Motor neuron (in vitro differentiated cells): ENCODE data around the gene PPP1CB. TPM values are rescaled to one million over a fixed set of nuclear protein-coding genes. Genes with fewer than 3 reads are reported as not detected.
A peak's percentile ranks its signal among the peaks of the same experiment; 100 is the strongest.

Experiments used
- ATAC-seq, 8 experiments: fragments of 200-7000 bp; cut with Tn5 transposase; replicated peaks in 6 of 8; 2 replicates each; pipeline ENCODE4 v1.8.0; 2021; ENCODE audit warnings: mild to moderate bottlenecking in 8 of 8, moderate library complexity in 8 of 8
- H3K27ac ChIP-seq, 2 donors: fragments of 250-450 bp; sonication (Bioruptor Pico); 2 replicates each; pipeline ENCODE4 v1.9.0; 2021; ENCODE audit warnings: antibody characterized with exemption in 2 of 2, mild to moderate bottlenecking in 2 of 2, moderate library complexity in 1 of 2
- H3K4me1 ChIP-seq, 2 donors: fragments of 250-450 bp; sonication (Bioruptor Pico); replicated peaks in 1 of 2; 2 replicates each; pipeline ENCODE4 v1.6.1; 2021; ENCODE audit warnings: antibody characterized with exemption in 2 of 2, mild to moderate bottlenecking in 2 of 2, moderate library complexity in 1 of 2
- H3K4me3 ChIP-seq, 5 donors: fragments of 250-450 bp; sonication (Bioruptor Pico); 2 replicates each; pipeline ENCODE4 v1.9.0; 2021; ENCODE audit warnings: antibody characterized with exemption in 5 of 5, mild to moderate bottlenecking in 5 of 5, moderate library complexity in 4 of 5
- WGBS, 10 experiments: fragments of 450-650 bp; shearing (Covaris generic); methylation state at CpG; one replicate each; pipeline ENCODE4 v1.0.0; 2022; 5-methylcytosine and 5-hydroxymethylcytosine counted together
- in situ Hi-C, 9 experiments: fragments of 400-800 bp; cut with MboI; loops; one replicate each; pipeline ENCODE4 v1.15.0; 2021; ENCODE audit warnings: low sequenced_read_pairs in 9 of 9, low pct_unique_long_range_greater_than_20kb in 2 of 9; ENCODE audit not compliant: unreplicated experiment in 9 of 9
- total RNA-seq, 8 experiments: library from RNA; unstranded; fragments of 300-600 nt; gene quantifications; 2 replicates each; pipeline versions ENCODE4 v1.2.3 to v1.2.4, GENCODE V29; 2022

Gene PPP1CB
- total RNA-seq, 8 experiments from 2014 or later, result 96.7 to 217 (median 144) TPM

GRCh38 chr2:28747714-28748113 is 3.9 kb upstream of the PPP1CB start:
- WGBS, 10 experiments, result 100% methylated on average over 1 of the region's 1 CpG; no CpG with 5 or more reads in 3 of the 10 experiments
- Histone ChIP-seq H3K4me1 (peaks cover 12 to 14% of the 10 kb centered on the region in 2 donors), H3K27ac (no peak overlapping the region), H3K4me3 (no peak overlapping the region)
- in situ Hi-C loops, result loop anchor here in 1 of 9 experiments (25.0 kb wide), 1 partner anchor 160 kb away; no protein-coding TSS in a partner anchor
- no peak for ATAC-seq

GRCh38 chr2:28748176-28748575 is 3.5 kb upstream of the PPP1CB start:
- no peak for ATAC-seq
- H3K27ac ChIP-seq, result no peak overlapping the region
- in situ Hi-C loops, result loop anchor here in 1 of 9 experiments (25.0 kb wide), 1 partner anchor 161 kb away; no protein-coding TSS in a partner anchor
- 86 to 100% (median 100%) methylated on average over 1 to 2 of the region's 2 CpGs; no CpG with 5 or more reads in 1 of the 10 experiments for WGBS, 10 experiments
- H3K4me3 ChIP-seq, result no peak overlapping the region
- H3K4me1 ChIP-seq, result peaks cover 12 to 14% of the 10 kb centered on the region in 2 donors

GRCh38 chr2:28748941-28749340 is 2.7 kb upstream of the PPP1CB start:
- Histone ChIP-seq H3K4me1 (peaks cover 12 to 14% of the 10 kb centered on the region in 2 donors), H3K27ac (no peak overlapping the region), H3K4me3 (no peak overlapping the region)
- WGBS, 10 experiments, result 100% methylated on average over 1 of the region's 1 CpG; no CpG with 5 or more reads in 4 of the 10 experiments
- in situ Hi-C loops, result loop anchor here in 1 of 9 experiments (25.0 kb wide), 1 partner anchor 162 kb away; no protein-coding TSS in a partner anchor
- ATAC-seq, result no peak

GRCh38 chr2:28749526-28749925 is 2.1 kb upstream of the PPP1CB start:
- Histone ChIP-seq H3K4me1 (peaks cover 12 to 16% of the 10 kb centered on the region in 2 donors), H3K4me3 (no peak overlapping the region), H3K27ac (no peak overlapping the region)
- in situ Hi-C loops, result loop anchor here in 1 of 9 experiments (25.0 kb wide), 1 partner anchor 162 kb away; no protein-coding TSS in a partner anchor
- ATAC-seq, result no peak
- WGBS, 10 experiments, result 86 to 100% (median 92%) methylated on average over 2 to 6 of the region's 6 CpGs; no CpG with 5 or more reads in 1 of the 10 experiments

- ATAC-seq, result peak in 2 of 8 experiments; percentile 1 to 6
These were observed 1.0 kb upstream of the PPP1CB start for GRCh38 chr2:28750316-28751251.

GRCh38 chr2:28751956-28752630 is 463 bp downstream of the PPP1CB start:
- ATAC-seq, result peak; percentile 33 to 62 (median 50)
- in situ Hi-C loops, result loop anchor here in 7 of 9 experiments (10.0 to 25.0 kb wide), 2 partner anchors 165 to 167 kb away; no protein-coding TSS in a partner anchor
- 0 to 3% (median 0%) methylated on average over 3 to 5 of the region's 78 CpGs; no CpG with 5 or more reads in 7 of the 10 experiments for WGBS, 10 experiments

More at GRCh38 chr2:28750316-28751251, 1.0 kb upstream of the PPP1CB start:
- peak overlapping the region; percentile 86 to 97 (median 96) for H3K4me3 ChIP-seq
- H3K27ac ChIP-seq, result peak overlapping the region; percentile 92 to 99
- WGBS, 10 experiments, result 12 to 53% (median 35%) methylated on average over 1 to 13 of the region's 14 CpGs
- H3K4me1 ChIP-seq, result peaks cover 12 to 23% of the 10 kb centered on the region in 2 donors
- in situ Hi-C loops, result loop anchor here in 7 of 9 experiments (10.0 to 25.0 kb wide), 2 partner anchors 163 to 166 kb away; no protein-coding TSS in a partner anchor

GRCh38 chr2:28752631-28753376 is 1.2 kb downstream of the PPP1CB start:
- H3K4me1 ChIP-seq, result peaks cover 22 to 32% of the 10 kb centered on the region in 2 donors
- peak overlapping the region; percentile 86 to 97 (median 96) for H3K4me3 ChIP-seq
- H3K27ac ChIP-seq, result peak overlapping the region; percentile 99
- 0 to 3% (median 0%) methylated on average over 2 to 14 of the region's 14 CpGs for WGBS, 10 experiments
- in situ Hi-C loops, result loop anchor here in 7 of 9 experiments (10.0 to 25.0 kb wide), 2 partner anchors 166 to 168 kb away; no protein-coding TSS in a partner anchor
- no peak for ATAC-seq

More at GRCh38 chr2:28751956-28752630, 463 bp downstream of the PPP1CB start:
- Histone ChIP-seq H3K4me3 (peak overlapping the region; percentile 86 to 97 (median 96)), H3K4me1 (peaks cover 18 to 25% of the 10 kb centered on the region in 2 donors), H3K27ac (peak overlapping the region; percentile 99)

GRCh38 chr2:28754321-28754720 is 2.7 kb downstream of the PPP1CB start:
- in situ Hi-C loops, result loop anchor here in 7 of 9 experiments (10.0 to 25.0 kb wide), 2 partner anchors 167 to 170 kb away; no protein-coding TSS in a partner anchor
- peak overlapping the region; percentile 86 to 97 (median 96) for H3K4me3 ChIP-seq
- ATAC-seq, result no peak
- WGBS, 10 experiments, result 0 to 43% (median 10%) methylated on average over 1 to 3 of the region's 4 CpGs; no CpG with 5 or more reads in 5 of the 10 experiments
- H3K27ac ChIP-seq, result no peak overlapping the region
- H3K4me1 ChIP-seq, result peaks cover 35 to 45% of the 10 kb centered on the region in 2 donors

DNA sequence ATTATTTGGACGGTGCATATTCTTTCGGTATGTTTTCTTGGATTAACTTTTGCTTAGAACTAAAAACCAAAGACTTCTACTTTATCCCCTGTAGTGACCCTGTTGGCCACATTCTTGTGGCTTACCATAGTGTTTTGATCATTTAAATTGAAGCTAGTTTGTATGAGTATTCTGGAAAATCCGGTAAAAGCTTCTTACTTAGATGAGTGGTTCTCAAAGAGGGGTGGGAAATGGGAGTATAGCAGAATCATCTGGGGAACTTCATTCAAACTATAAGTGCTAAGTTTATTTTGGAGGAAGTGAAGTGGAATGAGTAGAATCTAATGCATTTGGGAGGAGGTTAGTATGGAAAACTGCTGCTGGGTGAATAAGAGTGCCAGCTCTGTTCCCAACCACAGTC is 3.8 kb downstream of the PPP1CB start:
- Histone ChIP-seq H3K4me1 (peaks cover 28 to 36% of the 10 kb centered on the region in 2 donors), H3K4me3 (peak overlapping the region in 2 of 5 donors; percentile 4 to 96), H3K27ac (no peak overlapping the region)
- 0 to 100% (median 72%) methylated on average over 1 to 3 of the region's 3 CpGs; no CpG with 5 or more reads in 2 of the 10 experiments for WGBS, 10 experiments
- in situ Hi-C loops, result loop anchor here in 7 of 9 experiments (10.0 to 25.0 kb wide), 2 partner anchors 168 to 171 kb away; no protein-coding TSS in a partner anchor
- ATAC-seq, result no peak

GRCh38 chr2:28758459-28758858 is 6.8 kb downstream of the PPP1CB start:
- WGBS, 10 experiments, result 0 to 100% (median 70%) methylated on average over 1 to 2 of the region's 2 CpGs; no CpG with 5 or more reads in 1 of the 10 experiments
- peaks cover 23 to 39% of the 10 kb centered on the region in 2 donors for H3K4me1 ChIP-seq
- in situ Hi-C loops, result loop anchor here in 7 of 9 experiments (10.0 to 25.0 kb wide), 2 partner anchors 171 to 174 kb away; no protein-coding TSS in a partner anchor
- ATAC-seq, result peak; percentile 57 to 93 (median 81)
- H3K4me3 ChIP-seq, result no peak overlapping the region
- H3K27ac ChIP-seq, result peak overlapping the region in 1 of 2 donors; percentile 6

GRCh38 chr2:28761420-28761819 is 9.8 kb downstream of the PPP1CB start:
- Histone ChIP-seq H3K4me1 (peaks cover 31 to 35% of the 10 kb centered on the region in 2 donors), H3K27ac (no peak overlapping the region), H3K4me3 (no peak overlapping the region)
- ATAC-seq, result no peak
- in situ Hi-C loops, result loop anchor here in 6 of 9 experiments (25.0 kb wide), 1 partner anchor 174 kb away; no protein-coding TSS in a partner anchor
- 79 to 100% (median 95%) methylated on average over 1 to 3 of the region's 3 CpGs; no CpG with 5 or more reads in 2 of the 10 experiments for WGBS, 10 experiments
